NCI-H2196 treated with DMSO at 0.1 percent for 48 hours (cell line): ENCODE results near the gene RICTOR.

Experiments
- DNase-seq: peaks from one replicate; lab custom pipeline; 2025; ENCODE audit not compliant: unreplicated experiment; lab: John Stamatoyannopoulos, UW

RICTOR gene

GRCh38 chr5:38889424-38889823, 184.8 kb downstream of the RICTOR start:
- DNase-seq = no peak

- no peak for DNase-seq
Measured at GRCh38 chr5:38888041-38888440, 186.2 kb downstream of the RICTOR start.
